Endothelial cell of umbilical vein (primary cell): ENCODE measurements around the gene USP12. TPM values are rescaled to one million over a fixed set of nuclear protein-coding genes. Genes with fewer than 3 reads are reported as not detected.

Experiments used
- BruUV-seq: library from RNA; stranded (reverse); fragments of 400-500 nt; replicated peaks from 2 replicates; lab custom pipeline; 2021; lab: Mats Ljungman, UMichigan
- CTCF ChIA-PET: fragments of 300-600, 350-600 bp; sonication (Branson Sonifier 250); formaldehyde crosslinking; loops from one replicate; lab custom pipeline; 2021; ENCODE audit warnings: antibody characterized with exemption, inconsistent platforms; lab: Charles Lee
- POLR2A ChIA-PET: fragments of 300-600, 350-600 bp; sonication (Branson Sonifier 250); formaldehyde crosslinking; loops from one replicate; lab custom pipeline; 2021; ENCODE audit warnings: antibody characterized with exemption, inconsistent platforms; lab: Charles Lee
- DNase-seq: peaks from one replicate; pipeline ENCODE4 v3.0.0-alpha.2; 2011; ENCODE audit warnings: low read depth, low spot score
- FAIRE-seq: peaks from 2 replicates; lab custom pipeline; 2011; peaks lifted over from hg19 to GRCh38; lab: Jason Lieb, UNC
- H2AFZ ChIP-seq: 2 replicates; pipeline ENCODE4 v1.6.0; 2012; ENCODE audit warnings: low read depth, low read length, control low read depth, inconsistent platforms
- H3K27ac ChIP-seq: 2 replicates; pipeline ENCODE4 v1.5.1; 2011; ENCODE audit warnings: low read depth, mild to moderate bottlenecking, control low read depth, low read length, moderate library complexity; ENCODE audit not compliant: insufficient read depth
- H3K27me3 ChIP-seq, 2 experiments: 2 replicates each; pipeline versions ENCODE4 v1.6.0 to v1.6.1; 2011; ENCODE audit warnings: low read length in 2 of 2, mixed read lengths in 1 of 2; ENCODE audit not compliant: control insufficient read depth in 2 of 2, insufficient read depth in 2 of 2
- H3K36me3 ChIP-seq, 2 experiments: 2 replicates in 1 of 2; 3 replicates in 1 of 2; pipeline ENCODE4 v1.5.1; 2011; ENCODE audit warnings: low read length in 2 of 2, mild to moderate bottlenecking in 1 of 2, moderate library complexity in 1 of 2; ENCODE audit not compliant: control insufficient read depth in 2 of 2, insufficient read depth in 2 of 2; ENCODE audit errors: extremely low read depth in 1 of 2
- H3K4me1 ChIP-seq: 3 replicates; pipeline ENCODE4 v1.5.1; 2011; ENCODE audit warnings: mild to moderate bottlenecking, low read length; ENCODE audit not compliant: control insufficient read depth, insufficient read depth; ENCODE audit errors: extremely low read depth
- H3K4me2 ChIP-seq: 2 replicates; pipeline ENCODE4 v1.6.1; 2011; ENCODE audit warnings: low read length, control low read depth, mixed read lengths; ENCODE audit not compliant: insufficient read depth
- H3K4me3 ChIP-seq, 3 experiments: fragments of 200-600 bp in 1 of 3; sonication (generic), shearing (Covaris generic) in 1 of 3; replicated peaks in 1 of 3; 2 replicates each; pipeline ENCODE4 v1.5.1; 2011 to 2016; ENCODE audit warnings: control low read depth in 3 of 3, low read length in 3 of 3, mild to moderate bottlenecking in 2 of 3, inconsistent platforms in 1 of 3, low read depth in 1 of 3, moderate library complexity in 1 of 3; ENCODE audit not compliant: insufficient read depth in 1 of 3
- H3K79me2 ChIP-seq: 2 replicates; pipeline ENCODE4 v1.6.0; 2012; ENCODE audit warnings: low read length, inconsistent platforms; ENCODE audit not compliant: control insufficient read depth, insufficient read depth
- H3K9ac ChIP-seq: replicated peaks from 2 replicates; pipeline ENCODE3; 2011; ENCODE audit warnings: low read length, control low read depth; ENCODE audit not compliant: insufficient read depth; ENCODE audit errors: extremely low read depth
- H3K9me1 ChIP-seq: replicated peaks from 3 replicates; pipeline ENCODE4 v1.6.0; 2011; ENCODE audit warnings: mild to moderate bottlenecking, low read length; ENCODE audit not compliant: control insufficient read depth, insufficient read depth; ENCODE audit errors: extremely low read depth
- H3K9me3 ChIP-seq: replicated peaks from 2 replicates; pipeline ENCODE4 v1.5.1; 2012; ENCODE audit warnings: low read length, inconsistent platforms; ENCODE audit not compliant: control insufficient read depth, insufficient read depth
- H4K20me1 ChIP-seq: replicated peaks from 2 replicates; pipeline ENCODE3; 2011; ENCODE audit warnings: mild to moderate bottlenecking, low read length; ENCODE audit not compliant: control insufficient read depth, insufficient read depth; ENCODE audit errors: extremely low read depth
- EZH2 ChIP-seq: IDR thresholded peaks from 2 replicates; pipeline ENCODE4 v1.6.1; 2012; ENCODE audit warnings: borderline replicate concordance, low read depth, mild to moderate bottlenecking, moderate library complexity, low read length, inconsistent platforms; ENCODE audit not compliant: severe bottlenecking
- FOS ChIP-seq: IDR thresholded peaks from 2 replicates; pipeline ENCODE4 v1.6.1; 2011; ENCODE audit warnings: mild to moderate bottlenecking, low read length, moderate library complexity, borderline replicate concordance; ENCODE audit not compliant: insufficient read depth
- GATA2 ChIP-seq: IDR thresholded peaks from 2 replicates; pipeline ENCODE4 v1.7.0; 2011; ENCODE audit warnings: low read depth, mild to moderate bottlenecking, moderate library complexity, mixed read lengths, low read length; ENCODE audit not compliant: insufficient read length, insufficient read depth
- JUN ChIP-seq: IDR thresholded peaks from 2 replicates; pipeline ENCODE4 v1.6.1; 2011; ENCODE audit warnings: borderline replicate concordance, low read depth; ENCODE audit not compliant: insufficient read length, insufficient read depth
- MAX ChIP-seq: IDR thresholded peaks from 2 replicates; pipeline ENCODE4 v1.6.1; 2011; ENCODE audit not compliant: insufficient read depth, insufficient read length
- MYC ChIP-seq: IDR thresholded peaks from one replicate; pipeline ENCODE4 v1.6.1; 2011; ENCODE audit warnings: mild to moderate bottlenecking, low read depth, low read length
- POLR2A ChIP-seq: IDR thresholded peaks from 2 replicates; pipeline ENCODE4 v1.6.1; 2012; ENCODE audit warnings: low read depth, mild to moderate bottlenecking, control low read depth, low read length
- POLR2AphosphoS5 ChIP-seq: IDR thresholded peaks from 2 replicates; pipeline ENCODE4 v1.6.1; 2012; ENCODE audit warnings: low read depth, mild to moderate bottlenecking, control low read depth, low read length, moderate library complexity; ENCODE audit not compliant: insufficient read depth
- dilution Hi-C: fragments of 300-500 bp; cut with MboI; formaldehyde crosslinking; loops from one replicate; pipeline ENCODE4 v1.15.0; 2019; ENCODE audit warnings: low sequenced_read_pairs; ENCODE audit not compliant: extremely low pct_ligation_motif_present
- intact Hi-C: fragments of 100-400 bp; cut with micrococcal nuclease; formaldehyde crosslinking; loops from one replicate; pipeline ENCODE4 v1.10.0; 2022
- polyA plus RNA-seq, 4 experiments: library from polyadenylated mRNA; depleted of rRNA in 3 of 4; stranded (reverse) in 3 of 4; unstranded in 1 of 4; fragments of >200 nt; gene quantifications; 2 replicates each; pipeline versions ENCODE4 v1.2.1 to v1.2.3, GENCODE V29; 2011 to 2012; ENCODE audit warnings: missing spikeins in 1 of 4
- total RNA-seq: library from RNA; stranded (reverse); gene quantifications from 2 replicates; pipeline ENCODE4 v1.2.3, GENCODE V29; 2021

The USP12 gene
- total and polyA plus RNA-seq, 2 donors (not counting 3 experiments of a cell fraction or from before 2014, with no cell fraction given): 6.2 to 33.4 TPM

GRCh38 chr13:27183561-27184147, 12.0 kb upstream of the USP12 start:
- Histone ChIP-seq H3K4me3 (no peak overlapping the region), H3K27ac (peak overlapping the region; percentile 88), H3K79me2 (no peaks in the 10 kb centered on the region), H3K9me3 (no peaks in the 10 kb centered on the region), H3K9me1 (no peaks in the 10 kb centered on the region), H3K9ac (no peak overlapping the region), H3K4me1 (peaks cover 19% of the 10 kb centered on the region), H4K20me1 (no peaks in the 10 kb centered on the region), H3K36me3 (no peaks in the 10 kb centered on the region), H2AFZ (peak overlapping the region; percentile 9), H3K4me2 (no peak overlapping the region), H3K27me3 (no peaks in the 10 kb centered on the region)
- TF ChIP-seq GATA2 (no peak), JUN (no peak), POLR2A (no peak), MYC (no peak), MAX (no peak), EZH2 (no peak), POLR2AphosphoS5 (no peak), FOS (no peak)
- intact Hi-C loops (loop anchor here (1.0 kb wide), 2 partner anchors 11 to 12 kb away; no protein-coding TSS in a partner anchor), dilution Hi-C loops (no loop called here)
- CTCF ChIA-PET: interaction anchor here (1.0 to 1.3 kb wide), 3 partner anchors 11 to 17 kb away, joined by 3 to 8 read pairs (median 3); no protein-coding TSS in a partner anchor
- FAIRE-seq: no peak
- DNase-seq: no peak
- TSS peak; percentile 98 for BruUV-seq
- POLR2A ChIA-PET: interaction anchor here (1.7 kb wide), 1 partner anchor 11 kb away, joined by 5 read pairs; no protein-coding TSS in a partner anchor
